Activated CD4-positive, alpha-beta T cell treated with anti-CD3 and anti-CD28 coated beads for 4 hours (primary cell): ENCODE measurements around the gene GALNT2.

Experiments used
- DNase-seq, 2 donors: peaks; one replicate each; pipeline ENCODE4 v3.0.0-alpha.2; 2020

GALNT2 gene

GRCh38 chr1:230149751-230150584 is 82.9 kb downstream of the GALNT2 start:
- DNase-seq: no peak

GRCh38 chr1:230150615-230151014 is 83.6 kb downstream of the GALNT2 start:
- no peak for DNase-seq

- DNase-seq: no peak
These were observed 85.0 kb downstream of the GALNT2 start for GRCh38 chr1:230151924-230152468.

GRCh38 chr1:230152999-230153398 is 86.0 kb downstream of the GALNT2 start:
- DNase-seq: no peak

- DNase-seq: no peak
These were observed 86.7 kb downstream of the GALNT2 start for GRCh38 chr1:230153641-230154296.

GRCh38 chr1:230155021-230155420 is 88.0 kb downstream of the GALNT2 start:
- DNase-seq: no peak

GRCh38 chr1:230156068-230156467 is 89.0 kb downstream of the GALNT2 start:
- no peak for DNase-seq

- no peak for DNase-seq
These were observed 89.5 kb downstream of the GALNT2 start for GRCh38 chr1:230156536-230156935.

GRCh38 chr1:230157420-230158390 is 90.7 kb downstream of the GALNT2 start:
- DNase-seq: no peak

- no peak for DNase-seq
These were observed 91.6 kb downstream of the GALNT2 start for GRCh38 chr1:230158415-230159291.

GRCh38 chr1:230159580-230159979 is 92.5 kb downstream of the GALNT2 start:
- DNase-seq: no peak

GRCh38 chr1:230160957-230161771 is 94.1 kb downstream of the GALNT2 start:
- no peak for DNase-seq

GRCh38 chr1:230163205-230163604 is 96.2 kb downstream of the GALNT2 start:
- no peak for DNase-seq

- no peak for DNase-seq
These were observed 96.7 kb downstream of the GALNT2 start for GRCh38 chr1:230163719-230164118.

- no peak for DNase-seq
These were observed 98.5 kb downstream of the GALNT2 start for GRCh38 chr1:230165536-230165935.

GRCh38 chr1:230166366-230167132 is 99.5 kb downstream of the GALNT2 start:
- no peak for DNase-seq

GRCh38 chr1:230167419-230167852 is 100.4 kb downstream of the GALNT2 start:
- DNase-seq: peak; percentile 15 to 30

- no peak for DNase-seq
These were observed 102.6 kb downstream of the GALNT2 start for GRCh38 chr1:230169454-230170152.

- no peak for DNase-seq
These were observed 103.1 kb downstream of the GALNT2 start for GRCh38 chr1:230170153-230170547.
